Brain microvascular endothelial cell (primary cell): Measurements from ENCODE around the gene KRT84.

Experiments used
- DNase-seq: peaks from one replicate; pipeline ENCODE4 v3.0.0-alpha.2; 2020
- H3K27ac ChIP-seq: fragments of 250-450 bp; sonication (Bioruptor Pico); 2 replicates; pipeline ENCODE4 v1.5.1; 2020; ENCODE audit warnings: mild to moderate bottlenecking, moderate library complexity
- H3K27me3 ChIP-seq: fragments of 250-450 bp; sonication (Bioruptor Pico); replicated peaks from 2 replicates; pipeline ENCODE4 v1.5.1; 2020; ENCODE audit warnings: mild to moderate bottlenecking
- H3K36me3 ChIP-seq: fragments of 250-450 bp; sonication (Bioruptor Pico); replicated peaks from 2 replicates; pipeline ENCODE4 v1.5.1; 2020; ENCODE audit warnings: mild to moderate bottlenecking
- H3K4me3 ChIP-seq: 2 replicates; pipeline ENCODE4 v1.5.1; 2011; ENCODE audit warnings: low read depth, mild to moderate bottlenecking, control low read depth, low read length, moderate library complexity
- in situ Hi-C: cut with HindIII; loops from 2 replicates; pipeline ENCODE4 v1.10.0; 2017; ENCODE audit warnings: low sequenced_read_pairs, low pct_ligation_motif_present
- TF ChIP-seq, protein P1 (sequence below): IDR thresholded peaks from 2 replicates; pipeline ENCODE4 v1.5.1; 2011; ENCODE audit warnings: low read depth, mild to moderate bottlenecking, moderate library complexity, low read length, control low read depth, inconsistent platforms; ENCODE audit errors: missing control alignments

The KRT84 gene

DNA sequence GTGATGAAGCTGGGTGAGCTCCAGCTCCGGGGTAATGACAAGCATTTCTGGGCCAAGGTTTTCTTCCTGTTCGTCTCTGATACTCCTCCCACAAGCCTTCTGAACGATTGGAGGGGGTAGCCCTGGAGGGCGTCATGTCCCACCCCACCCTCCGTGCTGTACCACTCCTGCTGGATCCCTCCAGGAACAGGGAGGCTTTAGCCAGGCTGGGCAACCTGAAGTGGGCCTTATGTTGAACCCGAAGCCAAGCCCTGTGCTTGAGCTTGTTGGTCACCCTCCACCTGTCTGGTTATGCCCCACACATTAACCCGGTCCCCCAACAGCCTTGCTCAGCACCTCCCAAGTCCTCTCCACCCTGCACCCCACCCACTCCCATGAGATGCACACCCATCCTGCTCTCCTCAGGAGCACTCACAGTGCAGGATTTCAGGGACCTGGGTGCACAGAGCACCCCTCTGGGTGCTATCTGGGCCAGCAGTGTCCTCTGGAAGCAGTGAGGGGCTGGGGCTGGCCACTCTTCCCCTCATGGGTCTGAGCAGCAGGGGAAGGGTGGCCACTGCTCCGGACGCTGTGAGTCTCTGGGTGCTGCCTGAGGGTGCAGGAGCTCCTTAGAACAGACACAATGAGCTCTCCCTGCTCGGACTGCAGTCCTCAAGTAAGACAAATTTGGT lies 57.5 kb downstream of the KRT84 start:
- Histone ChIP-seq H3K27ac (no peak overlapping the region), H3K4me3 (no peak overlapping the region), H3K36me3 (no peaks in the 10 kb centered on the region), H3K27me3 (no peaks in the 10 kb centered on the region)
- TF ChIP-seq, protein P1, sequence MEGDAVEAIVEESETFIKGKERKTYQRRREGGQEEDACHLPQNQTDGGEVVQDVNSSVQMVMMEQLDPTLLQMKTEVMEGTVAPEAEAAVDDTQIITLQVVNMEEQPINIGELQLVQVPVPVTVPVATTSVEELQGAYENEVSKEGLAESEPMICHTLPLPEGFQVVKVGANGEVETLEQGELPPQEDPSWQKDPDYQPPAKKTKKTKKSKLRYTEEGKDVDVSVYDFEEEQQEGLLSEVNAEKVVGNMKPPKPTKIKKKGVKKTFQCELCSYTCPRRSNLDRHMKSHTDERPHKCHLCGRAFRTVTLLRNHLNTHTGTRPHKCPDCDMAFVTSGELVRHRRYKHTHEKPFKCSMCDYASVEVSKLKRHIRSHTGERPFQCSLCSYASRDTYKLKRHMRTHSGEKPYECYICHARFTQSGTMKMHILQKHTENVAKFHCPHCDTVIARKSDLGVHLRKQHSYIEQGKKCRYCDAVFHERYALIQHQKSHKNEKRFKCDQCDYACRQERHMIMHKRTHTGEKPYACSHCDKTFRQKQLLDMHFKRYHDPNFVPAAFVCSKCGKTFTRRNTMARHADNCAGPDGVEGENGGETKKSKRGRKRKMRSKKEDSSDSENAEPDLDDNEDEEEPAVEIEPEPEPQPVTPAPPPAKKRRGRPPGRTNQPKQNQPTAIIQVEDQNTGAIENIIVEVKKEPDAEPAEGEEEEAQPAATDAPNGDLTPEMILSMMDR = no peak
- DNase-seq = no peak
- in situ Hi-C loops = no loop called here
